GM10248 (cell line): Measurements from ENCODE around the gene SCN5A.

ENCODE experiments used
- CTCF ChIA-PET: fragments of 300-600 bp; sonication (Branson Sonifier 250); formaldehyde crosslinking; extraction: SDS; loops from one replicate; lab custom pipeline; 2021; ENCODE audit warnings: antibody characterized with exemption; lab: Yijun Ruan, JAX
- POLR2A ChIA-PET: fragments of 350-650 bp; sonication (Branson Sonifier 250); formaldehyde crosslinking; extraction: SDS; loops from one replicate; lab custom pipeline; 2020; ENCODE audit warnings: antibody characterized with exemption; lab: Yijun Ruan, JAX
- DNase-seq: peaks from one replicate; pipeline ENCODE4 v3.0.0; 2012; ENCODE audit errors: extremely low spot score
- TF ChIP-seq, protein P1 (sequence below): IDR thresholded peaks from 2 replicates; pipeline ENCODE4 v1.5.1; 2012; ENCODE audit warnings: mild to moderate bottlenecking, low read depth; ENCODE audit errors: extremely low read depth, missing control alignments, control extremely low read depth

Gene SCN5A

GRCh38 chr3:38632989-38633388 is 16.5 kb downstream of the SCN5A start:
- TF ChIP-seq, protein P1, sequence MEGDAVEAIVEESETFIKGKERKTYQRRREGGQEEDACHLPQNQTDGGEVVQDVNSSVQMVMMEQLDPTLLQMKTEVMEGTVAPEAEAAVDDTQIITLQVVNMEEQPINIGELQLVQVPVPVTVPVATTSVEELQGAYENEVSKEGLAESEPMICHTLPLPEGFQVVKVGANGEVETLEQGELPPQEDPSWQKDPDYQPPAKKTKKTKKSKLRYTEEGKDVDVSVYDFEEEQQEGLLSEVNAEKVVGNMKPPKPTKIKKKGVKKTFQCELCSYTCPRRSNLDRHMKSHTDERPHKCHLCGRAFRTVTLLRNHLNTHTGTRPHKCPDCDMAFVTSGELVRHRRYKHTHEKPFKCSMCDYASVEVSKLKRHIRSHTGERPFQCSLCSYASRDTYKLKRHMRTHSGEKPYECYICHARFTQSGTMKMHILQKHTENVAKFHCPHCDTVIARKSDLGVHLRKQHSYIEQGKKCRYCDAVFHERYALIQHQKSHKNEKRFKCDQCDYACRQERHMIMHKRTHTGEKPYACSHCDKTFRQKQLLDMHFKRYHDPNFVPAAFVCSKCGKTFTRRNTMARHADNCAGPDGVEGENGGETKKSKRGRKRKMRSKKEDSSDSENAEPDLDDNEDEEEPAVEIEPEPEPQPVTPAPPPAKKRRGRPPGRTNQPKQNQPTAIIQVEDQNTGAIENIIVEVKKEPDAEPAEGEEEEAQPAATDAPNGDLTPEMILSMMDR, result no peak
- CTCF ChIA-PET, result interaction anchor here (1.9 kb wide), 1 partner anchor 14 kb away, joined by 6 read pairs; no protein-coding TSS in a partner anchor
- POLR2A ChIA-PET, result no interaction called here

GRCh38 chr3:38630606-38631005 is 18.9 kb downstream of the SCN5A start:
- DNase-seq, result no peak
- TF ChIP-seq, protein P1, result no peak
- ChIA-PET CTCF (interaction anchor here (0.5 to 2.2 kb wide), 3 partner anchors 17 to 673 kb away, joined by 3 to 9 read pairs (median 6); no protein-coding TSS in a partner anchor), POLR2A (no interaction called here)

More at GRCh38 chr3:38632989-38633388, 16.5 kb downstream of the SCN5A start:
- no peak for DNase-seq

DNA sequence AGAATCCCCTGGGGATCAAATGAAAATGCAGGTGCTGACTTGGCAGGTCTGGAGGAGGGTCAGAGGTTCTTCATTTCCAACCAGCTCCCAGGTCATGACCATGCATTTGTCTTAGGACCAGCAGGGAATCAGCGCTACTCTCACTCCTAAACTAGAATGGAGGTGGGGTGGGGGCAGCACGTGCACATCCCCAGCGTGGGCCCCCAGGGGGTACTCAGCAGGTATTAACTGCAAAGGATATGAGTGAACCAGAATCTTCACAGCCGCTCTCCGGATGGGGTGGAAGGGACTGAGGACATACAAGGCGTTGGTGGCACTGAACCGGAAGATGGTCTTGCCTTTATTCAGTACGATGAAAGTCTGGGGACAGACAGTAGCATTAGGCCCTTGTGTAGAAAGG is 19.4 kb downstream of the SCN5A start:
- POLR2A ChIA-PET, result no interaction called here
- TF ChIP-seq, protein P1, result no peak
- DNase-seq, result no peak
- CTCF ChIA-PET, result interaction anchor here (2.1 kb wide), 1 partner anchor 21 kb away, joined by 5 read pairs; no protein-coding TSS in a partner anchor

DNA sequence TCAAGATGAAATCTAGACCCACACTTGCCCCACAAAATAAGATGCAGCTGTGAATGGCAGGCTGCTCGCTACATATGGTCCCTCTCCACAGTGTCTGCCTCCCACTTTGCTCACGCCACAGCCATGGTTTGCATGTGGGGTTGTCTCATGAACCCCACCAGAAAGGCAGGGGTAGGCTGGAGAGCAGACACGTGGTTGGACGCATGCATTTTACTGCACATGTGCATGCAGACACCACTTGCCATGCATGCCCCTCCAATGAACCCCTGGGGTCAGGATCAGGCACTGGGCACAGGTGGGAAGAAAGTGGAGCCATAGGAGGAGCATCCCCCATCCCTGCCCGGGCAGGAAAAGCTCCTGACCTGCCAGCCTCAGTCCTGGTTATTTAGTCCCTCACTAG is 20.7 kb downstream of the SCN5A start:
- ChIA-PET CTCF (interaction anchor here (1.0 to 2.2 kb wide), 4 partner anchors 11 to 371 kb away, joined by 3 to 9 read pairs (median 4); no protein-coding TSS in a partner anchor), POLR2A (no interaction called here)
- no peak for DNase-seq
- TF ChIP-seq, protein P1, result no peak

DNA sequence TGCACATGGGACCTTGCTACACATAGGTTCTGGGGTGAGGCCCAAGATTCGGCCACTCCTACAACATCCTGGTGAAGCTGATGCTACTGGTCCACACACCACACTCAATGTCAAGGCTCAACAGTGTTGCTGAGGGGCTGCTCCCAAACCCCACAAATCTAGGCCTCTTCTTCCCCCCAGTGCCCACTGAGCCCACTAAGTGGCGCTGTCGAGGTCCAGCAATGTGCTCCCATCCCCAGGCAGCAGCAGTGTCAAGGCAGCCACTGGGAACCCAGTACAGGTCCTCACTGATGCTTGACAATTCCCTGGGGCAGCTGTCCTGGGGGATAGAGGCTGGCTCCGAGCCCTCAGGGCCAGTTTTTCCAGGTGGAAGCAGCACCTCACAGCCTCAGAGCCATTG is 21.5 kb downstream of the SCN5A start:
- TF ChIP-seq, protein P1, result peak; percentile 45
- ChIA-PET POLR2A (no interaction called here), CTCF (interaction anchor here (0.7 to 2.2 kb wide), 3 partner anchors 23 to 211 kb away, joined by 3 to 9 read pairs (median 5); no protein-coding TSS in a partner anchor)
- peak; percentile 58 for DNase-seq

DNA sequence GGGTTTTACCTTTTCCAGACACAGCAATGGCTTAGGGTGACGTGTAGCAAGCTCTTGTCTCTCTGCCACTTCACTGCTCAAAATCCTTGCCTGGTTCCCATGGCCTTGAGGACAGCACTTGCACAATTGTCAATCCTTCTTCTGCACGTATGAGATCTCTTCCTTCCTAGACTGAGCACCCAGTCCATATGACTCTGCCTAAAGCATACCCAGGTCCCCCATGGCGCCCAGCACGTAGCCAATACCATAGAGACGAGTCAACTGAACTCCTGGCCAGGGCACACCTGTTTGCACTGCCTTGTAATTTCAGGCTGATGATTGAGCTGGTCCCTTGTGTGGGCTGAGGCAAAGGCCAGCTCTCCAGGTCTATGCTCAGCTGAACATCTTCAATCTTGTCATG is 23.3 kb downstream of the SCN5A start:
- ChIA-PET POLR2A (no interaction called here), CTCF (interaction anchor here (1.0 to 2.7 kb wide), 2 partner anchors 25 to 105 kb away, joined by 6 to 9 read pairs; no protein-coding TSS in a partner anchor)
- no peak for DNase-seq
- TF ChIP-seq, protein P1, result no peak

DNA sequence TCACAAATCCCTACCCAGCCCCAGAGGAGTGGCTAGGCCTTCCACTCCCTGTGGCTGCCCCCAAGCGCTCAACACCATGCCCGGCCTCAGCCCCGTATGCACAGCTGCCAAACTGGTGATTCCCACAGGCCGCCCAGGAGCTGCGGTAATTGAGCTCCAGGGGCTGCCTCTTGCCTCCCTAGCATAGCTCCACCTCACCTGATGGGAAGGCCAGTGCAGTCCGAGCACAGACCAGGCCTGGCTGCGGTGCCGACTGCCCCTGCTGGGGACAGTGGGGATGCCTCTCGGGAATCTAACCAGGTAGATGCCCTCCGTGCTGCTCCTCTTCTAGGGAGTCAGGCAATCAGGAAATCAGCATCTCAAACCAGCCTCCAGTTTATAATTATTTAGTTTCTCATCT is 25.9 kb downstream of the SCN5A start:
- ChIA-PET POLR2A (no interaction called here), CTCF (interaction anchor here (0.9 to 1.0 kb wide), 3 partner anchors 28 to 376 kb away, joined by 3 read pairs; no protein-coding TSS in a partner anchor)
- TF ChIP-seq, protein P1, result no peak
- DNase-seq, result no peak
